HG03439 (cell line): Measurements from ENCODE around the gene KIF3B.
A peak's percentile ranks its signal among the peaks of the same experiment; 100 is the strongest.
"Not testable (repeated sequence)": the region's sequence is repeated elsewhere in the genome, so short reads cannot be mapped to it uniquely, and the experiment has no call there.

Experiments
- ATAC-seq: cut with Tn5 transposase; IDR thresholded peaks from one replicate; pipeline ENCODE4 v1.9.1; 2021; ENCODE audit warnings: mild to moderate bottlenecking, moderate library complexity; ENCODE audit not compliant: unreplicated experiment

KIF3B gene

DNA sequence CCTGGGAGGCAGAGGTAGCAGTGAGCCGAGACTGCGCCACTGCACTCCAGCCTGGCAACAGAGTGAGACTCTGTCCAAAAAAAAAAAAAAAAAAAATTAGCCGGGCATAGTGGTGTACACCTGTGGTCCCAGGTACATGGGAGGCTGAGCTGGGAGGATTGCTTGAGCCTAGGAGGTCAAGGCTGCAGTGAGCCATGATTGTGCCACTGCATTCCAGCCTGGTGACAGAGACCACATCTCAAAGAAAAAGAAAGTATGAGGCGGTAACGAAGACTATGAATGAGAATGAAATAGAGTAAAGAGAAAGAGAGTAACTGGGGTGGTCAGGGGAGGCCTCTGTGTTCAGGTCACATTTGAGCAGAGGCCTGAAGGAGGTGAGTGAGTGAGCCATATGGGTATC is 31.2 kb upstream of the KIF3B start:
- not testable (repeated sequence) for ATAC-seq

DNA sequence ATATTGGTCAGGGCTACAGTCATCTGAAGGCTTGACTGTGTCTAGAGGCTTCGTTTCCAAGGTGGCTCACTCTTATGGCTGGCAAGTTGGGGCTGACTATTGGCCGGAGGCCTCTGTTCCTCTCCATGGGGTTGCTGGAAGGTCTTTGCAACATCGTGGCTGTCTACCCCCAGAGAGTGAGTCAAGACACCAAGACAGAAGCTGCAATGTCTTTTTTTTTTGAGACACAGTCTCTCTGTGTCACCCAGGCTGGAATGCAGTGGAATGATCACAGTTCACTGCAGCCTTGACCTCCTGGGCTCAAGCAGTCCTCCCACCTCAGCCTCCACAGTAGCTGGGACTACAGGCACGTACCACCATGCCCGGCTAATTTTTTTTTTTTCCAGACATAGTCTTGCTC is 29.4 kb upstream of the KIF3B start:
- ATAC-seq: no peak

DNA sequence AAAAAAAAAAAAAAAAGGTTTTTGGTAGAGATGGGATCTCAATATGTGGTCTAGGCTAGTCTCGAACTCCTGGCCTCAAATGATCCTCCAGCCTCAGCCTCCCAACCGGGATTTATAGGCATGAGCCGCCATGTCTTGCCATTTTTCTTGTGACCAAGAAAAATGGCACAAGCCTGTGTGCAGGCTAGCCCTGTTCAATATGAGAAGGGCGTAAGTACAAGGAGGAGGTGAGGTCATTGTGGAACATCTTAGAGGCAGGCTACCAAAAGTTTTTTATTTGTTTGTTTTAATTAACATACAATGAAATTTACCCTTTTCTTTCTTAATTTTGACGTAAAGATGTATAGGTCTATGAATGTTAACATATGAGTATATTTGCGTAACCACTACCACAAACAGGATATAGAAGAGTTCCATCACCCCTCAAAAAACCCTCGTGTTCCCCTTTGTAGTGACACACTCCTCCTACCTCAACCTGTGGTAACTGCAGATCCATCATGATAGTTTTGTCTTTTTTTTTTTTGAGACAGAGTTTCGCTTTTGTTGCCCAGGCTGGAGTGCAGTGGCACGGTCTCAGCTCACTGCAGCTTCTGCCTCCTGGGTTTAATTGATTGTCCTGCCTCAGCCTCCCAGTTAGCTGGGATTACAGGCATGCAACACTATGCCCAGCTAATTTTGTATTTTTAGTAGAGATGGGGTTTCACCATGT is 28.3 kb upstream of the KIF3B start:
- ATAC-seq: no peak

DNA sequence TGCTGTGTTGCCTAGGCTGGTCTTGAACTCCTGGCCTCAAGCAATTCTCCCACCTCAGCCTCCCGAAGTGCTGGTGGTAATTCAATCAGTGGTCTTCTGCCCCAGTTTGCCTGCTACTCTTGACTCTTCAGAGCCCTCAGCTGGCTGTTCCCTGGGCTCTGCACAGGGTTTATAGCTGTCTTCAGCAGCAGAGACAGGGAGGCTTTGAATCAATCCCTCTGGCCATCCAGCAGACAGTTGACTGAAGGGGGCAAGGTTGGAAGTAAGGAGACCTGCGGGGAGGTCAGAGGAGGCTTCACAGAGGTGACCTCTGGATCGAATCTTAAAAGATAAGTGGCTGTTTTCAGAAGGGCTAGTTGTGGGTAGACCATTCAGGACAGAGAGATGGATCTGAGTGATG is 26.0 kb upstream of the KIF3B start:
- ATAC-seq: no peak

DNA sequence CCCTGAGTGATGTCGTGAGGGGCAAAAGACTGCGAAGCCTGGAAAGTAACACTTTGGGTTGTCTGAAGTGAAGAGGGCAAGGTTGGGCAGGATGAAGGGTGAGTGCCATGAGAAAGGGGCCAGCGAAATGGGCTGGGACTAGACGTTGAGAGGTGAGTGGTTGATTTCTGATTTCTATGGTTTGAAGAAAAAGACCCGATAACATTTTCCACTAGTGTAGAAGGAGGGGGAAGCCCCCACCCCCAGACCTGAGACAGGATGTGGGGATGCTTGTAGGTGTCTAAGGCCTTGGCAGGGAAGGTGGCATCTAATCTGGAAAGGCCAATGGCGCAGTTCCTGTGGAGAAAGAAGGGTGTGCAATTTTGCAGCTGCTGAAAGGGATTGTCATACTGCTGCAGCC is 25.3 kb upstream of the KIF3B start:
- ATAC-seq: no peak

DNA sequence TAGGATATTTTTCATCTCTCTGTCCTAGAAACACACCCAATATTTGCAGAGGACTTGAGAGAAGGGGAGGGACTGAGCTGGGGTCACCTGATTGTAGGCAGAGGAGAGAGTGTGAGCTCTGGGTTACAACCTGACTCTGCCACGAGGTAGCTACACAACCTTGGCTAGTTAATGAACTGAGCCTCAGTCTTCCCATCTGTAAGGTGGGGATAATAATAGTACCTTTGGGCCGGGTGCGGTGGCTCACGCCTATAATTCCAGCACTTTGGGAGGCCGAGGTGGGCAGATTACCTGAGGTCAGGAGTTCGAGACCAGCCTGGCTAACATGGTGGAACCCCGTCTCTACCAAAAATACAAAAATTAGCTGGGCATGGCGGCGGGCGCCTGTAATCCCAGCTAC is 16.5 kb upstream of the KIF3B start:
- not testable (repeated sequence) for ATAC-seq

DNA sequence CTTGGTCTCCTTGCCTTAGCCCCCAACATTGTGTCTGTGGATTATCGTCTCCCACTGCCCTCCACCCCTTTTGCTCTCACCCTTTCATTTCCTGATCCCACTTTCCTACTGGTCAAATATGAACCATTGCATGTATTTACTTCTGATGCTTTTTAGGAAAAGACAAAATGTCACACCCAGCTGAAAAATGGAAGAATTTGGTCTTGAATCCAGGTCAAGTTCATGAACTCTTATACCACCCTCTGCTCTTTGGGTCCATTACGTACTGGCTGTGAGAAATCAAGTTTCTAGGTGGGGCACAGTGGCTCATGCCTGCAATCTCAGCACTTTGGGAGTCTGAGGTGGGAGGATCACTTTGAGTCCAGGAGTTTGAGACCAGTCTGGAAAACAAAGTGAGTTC is 15.8 kb upstream of the KIF3B start:
- no peak for ATAC-seq

DNA sequence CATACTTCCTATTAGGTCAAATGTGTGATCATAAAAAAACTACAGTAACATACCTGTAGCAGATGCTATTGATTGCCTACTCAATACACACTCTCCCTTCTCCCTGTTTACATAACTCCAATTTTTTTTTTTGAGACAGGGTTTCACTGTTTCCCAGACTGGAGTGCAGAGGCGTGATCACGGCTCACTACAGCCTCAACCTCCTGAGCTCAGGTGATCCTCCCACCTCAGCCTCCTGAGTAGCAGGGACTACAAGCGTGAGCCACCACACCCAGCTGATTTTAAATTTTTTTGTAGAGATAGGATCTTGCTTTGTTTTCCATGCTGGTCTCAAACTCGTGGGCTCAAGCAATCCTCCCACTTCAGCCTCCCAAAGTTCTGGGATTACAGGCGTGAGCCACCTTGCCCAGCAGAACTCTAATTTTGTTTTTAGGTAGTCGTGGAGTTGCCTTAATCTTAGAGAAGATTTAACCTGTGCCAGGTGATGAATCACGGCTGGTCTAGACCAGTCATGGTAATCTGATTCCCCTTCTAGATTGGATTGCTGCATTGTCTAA is 14.0 kb upstream of the KIF3B start:
- ATAC-seq: no peak

DNA sequence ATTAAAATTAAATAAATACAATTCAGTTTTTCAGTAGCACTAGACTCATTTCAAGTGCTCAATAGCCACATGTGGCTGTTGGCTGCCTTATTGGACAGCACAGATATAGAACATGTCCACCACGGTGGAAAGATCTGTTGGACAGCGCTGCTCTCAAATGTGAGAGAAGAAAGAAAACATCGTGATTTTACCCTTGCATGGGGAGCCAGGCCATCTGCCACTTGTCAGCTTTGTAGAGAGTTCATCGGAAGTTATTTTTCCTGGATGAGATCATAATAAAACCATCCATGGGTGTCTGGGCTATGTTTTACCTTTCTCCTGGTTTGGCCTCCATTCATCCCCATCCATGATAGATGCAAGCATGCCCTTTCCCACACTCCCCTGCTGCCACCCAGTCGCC is 5.8 kb upstream of the KIF3B start:
- ATAC-seq: no peak

DNA sequence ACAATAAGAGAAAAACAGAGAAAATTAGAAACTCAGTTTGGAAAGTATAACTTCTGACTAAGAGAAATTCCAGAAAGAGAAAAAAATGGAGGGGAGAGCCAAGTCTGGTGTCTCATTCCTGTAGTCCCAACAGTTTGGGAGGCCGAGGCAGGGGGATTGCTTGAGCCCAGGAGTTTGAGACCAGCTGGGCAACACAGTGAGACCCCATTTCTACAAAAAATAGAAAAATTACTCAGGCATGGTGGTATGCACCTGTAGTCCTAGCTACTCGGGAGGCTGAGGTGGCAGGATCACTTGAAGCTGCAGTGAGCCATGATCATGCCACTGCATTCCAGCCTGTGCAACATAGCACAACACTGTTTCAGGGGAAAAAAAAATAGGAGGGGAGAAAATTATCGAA is 3.1 kb upstream of the KIF3B start:
- no peak for ATAC-seq

DNA sequence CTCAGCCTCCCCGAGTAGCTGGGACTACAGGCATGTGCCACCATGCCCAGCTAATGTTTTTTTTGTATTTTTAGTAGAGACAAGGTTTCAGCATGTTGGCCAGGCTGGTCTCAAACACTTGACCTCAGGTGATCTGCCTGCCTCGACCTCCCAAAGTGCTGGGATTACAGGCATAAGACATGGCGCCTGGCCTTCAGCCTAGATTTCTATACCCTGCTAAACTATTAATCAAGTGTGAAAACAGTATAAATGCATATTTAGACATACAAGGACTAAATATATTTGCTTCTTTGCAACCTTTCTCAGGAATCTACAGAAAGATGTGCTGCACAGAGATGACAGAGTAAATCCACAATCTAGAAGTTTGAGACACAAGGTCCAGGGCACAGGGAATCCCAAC is 2.3 kb upstream of the KIF3B start:
- ATAC-seq: not testable (repeated sequence)

DNA sequence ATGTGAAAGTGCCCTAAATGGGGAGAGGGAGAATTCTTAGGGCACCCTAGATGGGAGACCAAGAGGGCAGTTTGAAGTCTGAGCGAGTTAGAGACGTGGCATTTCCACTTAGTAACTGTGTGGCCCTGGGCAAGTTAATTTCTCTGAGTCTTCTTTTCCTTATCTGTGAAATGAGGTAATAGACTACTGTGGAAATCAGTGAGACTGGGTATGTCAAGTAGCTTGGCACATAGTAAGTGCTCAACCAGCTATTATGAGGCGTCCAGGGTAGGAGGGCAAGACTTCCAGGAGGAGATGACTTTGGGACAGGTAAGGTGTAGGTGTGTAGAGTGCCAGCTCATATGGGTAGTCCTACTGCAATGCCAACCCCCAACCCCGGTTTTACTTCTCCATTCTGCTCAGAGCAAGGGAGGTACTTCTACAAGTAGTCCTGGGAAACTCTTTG is 770 bp downstream of the KIF3B start:
- peak; percentile 54 for ATAC-seq

DNA sequence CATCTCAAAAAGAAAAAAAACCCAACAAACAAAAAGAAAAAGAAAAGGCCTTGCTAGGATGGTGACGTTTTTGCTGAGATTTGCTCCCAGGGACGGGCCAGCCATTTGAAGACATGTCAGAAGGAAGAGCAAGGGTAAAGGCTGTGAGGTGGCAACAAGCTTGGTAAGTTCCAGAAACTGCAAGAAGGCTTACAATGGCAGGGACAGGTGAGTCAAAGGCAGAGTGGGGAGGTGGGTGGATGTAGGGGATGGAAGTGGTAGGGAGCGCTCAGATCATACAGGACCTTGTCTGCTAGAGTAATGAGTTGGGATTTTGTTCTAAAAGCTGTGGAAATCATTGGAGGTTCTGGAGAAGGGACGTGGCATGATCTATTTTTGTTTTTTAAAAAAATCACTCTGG is 4.3 kb downstream of the KIF3B start:
- no peak for ATAC-seq

DNA sequence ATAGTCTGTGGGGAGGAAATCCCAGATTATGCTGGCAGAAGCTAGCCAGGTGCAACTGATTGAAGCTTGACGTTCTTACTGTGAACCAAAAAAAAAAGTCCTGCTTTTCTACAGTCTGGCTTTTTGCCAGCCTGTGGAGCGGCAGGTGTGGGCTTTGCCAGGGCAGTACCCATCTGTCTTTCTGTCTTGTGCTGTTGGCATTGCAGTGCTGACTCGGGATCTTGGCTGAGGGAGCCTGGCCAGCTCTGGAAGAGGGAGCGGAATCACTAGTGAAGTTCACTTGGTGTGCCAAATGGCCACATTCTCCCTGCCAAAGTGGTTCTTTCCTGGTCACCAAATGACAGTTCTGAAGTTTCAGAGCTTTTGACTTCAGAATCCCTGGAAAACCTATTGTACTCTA is 5.0 kb downstream of the KIF3B start:
- ATAC-seq: no peak

DNA sequence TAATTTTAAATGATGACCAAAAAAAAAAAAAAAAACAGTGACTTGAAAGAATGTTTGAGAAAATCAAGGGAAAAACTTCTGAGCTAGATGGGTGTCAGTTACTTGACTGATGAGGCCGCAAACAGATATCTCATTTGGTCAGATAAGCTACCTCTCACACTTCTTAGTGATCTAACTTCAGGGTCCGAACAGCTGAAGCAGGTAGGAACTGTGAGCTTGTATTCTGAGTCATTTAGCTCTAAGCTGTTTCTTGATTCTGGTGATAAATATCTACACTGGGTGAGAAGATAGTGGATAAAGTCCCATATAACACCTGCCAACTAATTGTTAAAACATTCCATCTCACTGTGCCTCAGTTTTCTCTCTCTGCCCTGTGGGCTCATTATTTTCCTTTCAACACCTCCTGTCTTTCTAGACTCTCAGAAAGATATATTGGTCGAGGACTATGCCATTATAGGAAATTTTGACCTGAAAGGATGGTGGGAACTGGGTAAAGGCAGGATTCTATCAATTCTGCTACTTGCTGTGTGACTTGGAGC is 7.7 kb downstream of the KIF3B start:
- no peak for ATAC-seq

DNA sequence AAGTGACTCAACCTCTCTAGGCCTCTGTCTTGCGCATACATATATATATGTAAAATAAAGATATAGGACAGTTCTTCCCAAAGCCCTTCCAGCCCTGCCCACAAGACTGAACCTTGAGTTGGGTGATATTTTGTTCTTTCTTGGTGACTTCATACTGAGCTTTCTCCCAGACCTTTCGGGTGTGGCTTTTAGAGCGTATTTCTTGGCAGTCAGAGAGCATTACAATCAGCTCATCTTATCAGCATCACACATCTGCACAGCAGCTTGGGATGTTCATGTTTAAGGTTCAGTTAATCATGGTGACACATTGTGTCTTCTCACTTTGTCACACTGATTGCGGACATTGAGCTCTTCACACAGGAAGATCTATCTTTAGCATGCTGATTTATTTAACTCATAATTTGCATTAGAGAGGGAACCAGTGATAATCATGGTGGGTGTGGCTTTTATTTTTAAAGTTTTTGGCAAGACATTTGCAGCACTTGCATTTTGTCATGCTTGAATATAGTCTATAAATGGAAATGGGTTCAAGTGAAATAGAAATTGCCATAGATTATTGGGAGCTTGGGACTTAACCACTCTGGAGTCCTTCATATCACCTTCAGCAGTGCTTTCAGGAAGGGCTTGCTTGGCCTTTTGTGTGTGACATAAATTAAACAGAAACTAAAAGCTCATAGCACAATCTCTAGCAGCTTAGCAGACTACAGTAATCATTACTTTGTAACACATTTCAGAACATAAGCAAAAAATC is 8.3 kb downstream of the KIF3B start:
- ATAC-seq: peak; percentile 65

DNA sequence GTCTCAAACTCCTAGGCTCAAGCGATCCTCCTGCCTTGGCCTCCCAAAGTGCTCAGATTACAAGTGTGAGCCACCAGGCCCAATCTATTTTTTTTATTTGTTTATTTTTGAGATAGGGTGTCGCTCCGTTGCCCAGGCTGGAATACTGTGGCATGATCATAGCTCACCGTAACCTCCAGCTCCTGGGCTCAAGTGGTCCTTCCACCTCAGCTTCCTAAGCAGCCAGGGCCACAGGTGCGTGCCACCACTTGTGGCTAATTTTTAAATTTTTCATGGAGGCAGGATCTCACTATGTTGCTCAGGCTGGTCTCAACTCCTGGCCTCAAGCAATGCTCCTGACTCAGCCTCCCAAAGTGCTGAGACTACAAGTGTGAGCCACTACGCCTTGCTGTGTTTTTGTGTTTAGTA is 9.8 kb downstream of the KIF3B start:
- no peak for ATAC-seq

DNA sequence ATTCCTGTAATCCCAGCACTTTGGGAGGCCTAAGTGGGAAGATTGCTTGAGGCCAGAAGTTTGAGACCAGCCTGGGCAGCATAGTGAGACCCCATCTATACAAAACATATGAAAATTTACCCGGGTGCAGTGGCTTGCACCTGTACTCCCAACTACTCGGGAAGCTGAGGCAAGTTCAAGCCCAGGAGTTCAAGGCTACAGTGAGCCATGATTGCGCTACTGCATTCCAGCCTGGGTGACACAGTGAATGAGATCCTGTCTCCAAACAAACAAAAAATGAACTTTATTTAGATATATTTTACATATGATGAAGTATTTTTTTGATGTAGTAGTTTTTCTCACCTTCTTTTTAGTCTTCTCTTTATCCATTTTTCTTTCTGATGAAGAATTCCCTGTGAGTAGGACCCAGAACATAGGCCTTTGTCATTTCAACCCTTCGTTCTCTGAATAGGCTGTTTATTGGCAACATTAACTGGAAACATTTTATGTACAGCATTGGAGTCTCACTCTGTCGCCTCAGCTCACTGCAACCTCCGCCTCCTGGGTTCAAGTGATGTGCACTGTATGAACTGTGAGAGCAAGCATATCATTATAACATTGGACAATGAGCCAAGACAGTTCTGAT is 10.9 kb downstream of the KIF3B start:
- no peak for ATAC-seq

DNA sequence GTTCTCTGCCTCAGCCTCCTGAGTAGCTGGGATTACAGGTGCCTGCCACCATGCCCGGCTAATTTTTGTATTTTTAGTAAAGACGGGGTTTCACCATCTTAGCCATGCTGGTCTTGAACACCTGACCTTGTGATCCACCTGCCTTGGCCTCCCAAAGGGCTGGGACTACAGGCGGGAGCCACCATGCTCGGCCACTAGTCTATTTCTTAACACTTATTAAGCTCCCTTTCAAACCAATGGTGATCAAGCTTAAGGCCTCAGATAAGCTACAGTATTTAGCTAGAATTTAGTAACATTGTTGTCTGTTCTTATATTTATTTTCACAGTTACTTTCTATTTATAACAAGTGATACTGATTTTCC is 11.8 kb downstream of the KIF3B start:
- not testable (repeated sequence) for ATAC-seq

DNA sequence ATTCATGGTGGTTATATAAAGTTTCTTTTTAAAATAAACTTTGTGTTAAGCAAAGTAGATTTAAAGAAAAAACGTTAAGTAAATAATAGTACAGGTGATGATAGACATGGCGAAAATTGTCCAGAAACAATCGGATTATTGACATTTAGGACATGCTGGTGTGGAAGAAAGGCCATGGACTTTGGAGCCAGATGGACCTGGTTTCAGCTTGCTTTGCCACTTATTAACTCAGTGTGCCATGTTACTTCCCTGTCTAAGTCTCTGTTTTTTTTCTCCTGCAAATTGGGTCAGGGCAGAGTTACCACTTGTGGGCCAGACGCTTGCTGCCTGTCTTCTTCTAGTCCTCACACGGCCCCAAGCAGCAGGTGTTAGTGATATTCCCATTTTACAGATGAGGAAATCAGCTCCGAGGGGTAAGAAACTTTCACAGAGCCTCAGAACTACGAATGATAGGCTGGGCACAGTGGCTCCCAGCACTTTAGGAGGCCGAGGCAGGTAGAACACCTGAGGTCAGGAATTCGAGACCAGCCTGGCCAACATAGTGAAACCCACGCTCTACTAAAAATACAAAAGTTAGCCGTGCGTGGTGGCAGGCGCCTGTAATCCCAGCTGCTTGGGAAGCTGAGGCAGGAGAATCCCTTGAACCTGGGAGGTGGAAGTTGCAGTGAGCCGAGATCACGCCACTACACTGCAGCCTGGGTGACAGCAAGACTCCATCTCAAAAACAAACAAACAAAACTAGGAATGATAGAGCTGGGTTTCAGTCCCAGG is 12.4 kb downstream of the KIF3B start:
- ATAC-seq: no peak

DNA sequence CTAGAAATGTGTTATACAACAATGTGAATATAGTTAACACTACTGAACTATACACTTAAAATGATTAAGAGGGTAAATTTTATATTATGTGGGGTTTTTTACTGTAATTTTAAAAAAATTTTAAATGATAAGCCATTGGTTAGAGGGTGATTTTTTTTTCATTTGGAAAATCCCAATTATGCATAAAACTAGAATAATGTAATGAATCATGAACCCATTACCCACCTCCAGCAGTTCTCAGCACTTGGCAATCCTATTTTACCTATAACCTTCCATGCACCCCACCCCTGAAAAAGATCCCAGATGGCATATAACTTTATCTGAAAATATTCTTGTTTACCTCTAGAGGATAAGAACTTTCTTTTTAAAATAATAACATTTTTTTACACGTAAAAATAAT is 13.7 kb downstream of the KIF3B start:
- ATAC-seq: no peak
